ENCODE measurements around the gene EPG5. TPM values are rescaled to one million over a fixed set of nuclear protein-coding genes. Genes with fewer than 3 reads are reported as not detected.

The EPG5 gene
- total and polyA plus RNA-seq, 12 donors: 6.5 to 26.3 (median 20.4) TPM

- H3K27ac ChIP-seq: no peak overlapping the region
- H3K36me3 ChIP-seq: peaks cover 0 to 98% (median 58%) of the 10 kb centered on the region in 9 donors
- no peaks in the 10 kb centered on the region for H3K4me1 ChIP-seq
- intact Hi-C loops (cut with DNase I): loop anchor here in 1 of 10 donors (10.0 kb wide), 1 partner anchor 136 kb away; the partner anchor contains the start of gene PSTPIP2
- no peak for TF ChIP-seq CTCF (IDR thresholded peaks at IDR 0.05)
- WGBS, 2 donors: 95 to 100% methylated on average over 2 of the region's 2 CpGs
- no peak overlapping the region for H3K4me3 ChIP-seq
- no peaks in the 10 kb centered on the region for H3K27me3 ChIP-seq
- H3K9me3 ChIP-seq: no peaks in the 10 kb centered on the region
- DNase-seq (no peak), ATAC-seq (no peak)
These were observed 27.9 kb downstream of the EPG5 start for GRCh38 chr18:45939236-45939635.

GRCh38 chr18:45938488-45938935 lies 28.6 kb downstream of the EPG5 start:
- H3K4me3 ChIP-seq: no peak overlapping the region

GRCh38 chr18:45935591-45936335 lies 31.4 kb downstream of the EPG5 start:
- Histone ChIP-seq H3K27ac (no peak overlapping the region), H3K4me1 (peaks cover 0 to 17% (median 0%) of the 10 kb centered on the region in 9 donors), H3K36me3 (peaks cover 0 to 98% (median 27%) of the 10 kb centered on the region in 9 donors), H3K4me3 (no peak overlapping the region), H3K27me3 (no peaks in the 10 kb centered on the region), H3K9me3 (no peaks in the 10 kb centered on the region)
- intact Hi-C loops (cut with DNase I): loop anchor here in 1 of 10 donors (10.0 kb wide), 1 partner anchor 139 kb away; the partner anchor contains the start of gene PSTPIP2
- TF ChIP-seq CTCF (IDR thresholded peaks at IDR 0.05): no peak
- DNase-seq (no peak), ATAC-seq (no peak)
- 82 to 95% methylated on average over 3 of the region's 3 CpGs for WGBS, 2 donors

More at GRCh38 chr18:45938488-45938935, 28.6 kb downstream of the EPG5 start:
- Histone ChIP-seq H3K27me3 (no peaks in the 10 kb centered on the region), H3K4me1 (no peaks in the 10 kb centered on the region), H3K36me3 (peaks cover 0 to 98% (median 52%) of the 10 kb centered on the region in 9 donors), H3K9me3 (no peaks in the 10 kb centered on the region), H3K27ac (no peak overlapping the region)
- no peak for DNase-seq
- WGBS, 2 donors: 64 to 92% methylated on average over 2 of the region's 2 CpGs
- intact Hi-C loops (cut with DNase I): loop anchor here in 1 of 10 donors (10.0 kb wide), 1 partner anchor 136 kb away; the partner anchor contains the start of gene PSTPIP2
- peak in 1 of 8 donors; percentile 16 for ATAC-seq
- TF ChIP-seq CTCF (IDR thresholded peaks at IDR 0.05): no peak

GRCh38 chr18:45932708-45933107 lies 34.4 kb downstream of the EPG5 start:
- Histone ChIP-seq H3K36me3 (peaks cover 0 to 98% (median 25%) of the 10 kb centered on the region in 9 donors), H3K4me3 (no peak overlapping the region), H3K9me3 (no peaks in the 10 kb centered on the region), H3K4me1 (peaks cover 0 to 22% (median 0%) of the 10 kb centered on the region in 9 donors), H3K27me3 (no peaks in the 10 kb centered on the region), H3K27ac (peak overlapping the region in 4 of 10 donors; percentile 16 to 57 (median 29))
- TF ChIP-seq CTCF (IDR thresholded peaks at IDR 0.05): no peak
- 42 to 66% methylated on average over 3 of the region's 3 CpGs for WGBS, 2 donors
- DNase-seq (no peak), ATAC-seq (peak in 6 of 8 donors; percentile 30 to 68 (median 47))
- intact Hi-C loops (cut with DNase I): loop anchor here in 2 of 10 donors (1.0 to 10.0 kb wide), 2 partner anchors 21 to 142 kb away; partner anchors contain the start of gene PSTPIP2 (in 1 of the 2)

Data from heart right ventricle (tissue), 16 donors.